ENCODE results near the gene INTS11.

DNA sequence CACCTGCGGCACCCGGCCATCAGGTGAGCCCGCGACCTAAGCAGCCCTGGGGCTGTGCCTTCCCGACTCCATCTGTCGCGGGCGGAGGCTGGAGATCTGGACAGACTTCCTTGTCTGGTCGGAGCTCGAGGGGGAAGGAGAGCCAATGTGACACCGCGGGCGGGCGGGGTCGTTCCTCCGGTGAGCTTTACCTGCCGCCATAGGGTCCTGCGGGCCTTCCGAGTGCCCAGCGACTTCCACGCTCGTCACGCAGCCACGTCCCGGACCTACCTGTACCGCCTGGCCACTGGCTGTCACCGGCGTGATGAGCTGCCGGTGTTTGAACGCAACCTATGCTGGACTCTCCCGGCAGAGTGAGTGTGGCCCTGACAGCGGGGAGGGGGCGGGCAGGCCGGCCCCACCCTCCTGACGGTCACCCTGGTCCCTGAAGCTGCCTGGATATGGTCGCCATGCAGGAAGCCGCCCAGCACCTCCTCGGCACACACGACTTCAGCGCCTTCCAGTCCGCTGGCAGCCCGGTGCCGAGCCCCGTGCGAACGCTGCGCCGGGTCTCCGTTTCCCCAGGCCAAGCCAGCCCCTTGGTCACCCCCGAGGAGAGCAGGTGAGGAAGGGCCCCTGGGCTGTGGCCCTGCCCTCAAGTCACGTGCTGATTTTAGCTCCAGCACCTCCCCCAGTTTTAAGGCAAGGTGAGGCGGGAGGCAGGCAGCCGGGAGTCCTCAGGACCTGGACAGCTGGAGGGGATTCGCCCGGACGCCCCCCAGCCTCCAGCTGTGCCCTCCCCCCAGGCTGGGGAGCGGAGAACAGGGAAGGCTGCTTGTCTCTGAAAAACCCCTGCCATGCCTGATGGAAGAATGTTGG is 15.0 kb downstream of the INTS11 start:
- TF ChIP-seq, protein P1, sequence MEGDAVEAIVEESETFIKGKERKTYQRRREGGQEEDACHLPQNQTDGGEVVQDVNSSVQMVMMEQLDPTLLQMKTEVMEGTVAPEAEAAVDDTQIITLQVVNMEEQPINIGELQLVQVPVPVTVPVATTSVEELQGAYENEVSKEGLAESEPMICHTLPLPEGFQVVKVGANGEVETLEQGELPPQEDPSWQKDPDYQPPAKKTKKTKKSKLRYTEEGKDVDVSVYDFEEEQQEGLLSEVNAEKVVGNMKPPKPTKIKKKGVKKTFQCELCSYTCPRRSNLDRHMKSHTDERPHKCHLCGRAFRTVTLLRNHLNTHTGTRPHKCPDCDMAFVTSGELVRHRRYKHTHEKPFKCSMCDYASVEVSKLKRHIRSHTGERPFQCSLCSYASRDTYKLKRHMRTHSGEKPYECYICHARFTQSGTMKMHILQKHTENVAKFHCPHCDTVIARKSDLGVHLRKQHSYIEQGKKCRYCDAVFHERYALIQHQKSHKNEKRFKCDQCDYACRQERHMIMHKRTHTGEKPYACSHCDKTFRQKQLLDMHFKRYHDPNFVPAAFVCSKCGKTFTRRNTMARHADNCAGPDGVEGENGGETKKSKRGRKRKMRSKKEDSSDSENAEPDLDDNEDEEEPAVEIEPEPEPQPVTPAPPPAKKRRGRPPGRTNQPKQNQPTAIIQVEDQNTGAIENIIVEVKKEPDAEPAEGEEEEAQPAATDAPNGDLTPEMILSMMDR (conservative IDR thresholded peaks at IDR 0.05), result no peak
- no peak for TF ChIP-seq ZFX (IDR thresholded peaks at IDR 0.05)
